ENCODE data around the gene DIPK1A. TPM values are rescaled to one million over a fixed set of nuclear protein-coding genes. Genes with fewer than 3 reads are reported as not detected.

DIPK1A gene
- total RNA-seq, 1 donor from 2014 or later = 16.0 TPM

DNA sequence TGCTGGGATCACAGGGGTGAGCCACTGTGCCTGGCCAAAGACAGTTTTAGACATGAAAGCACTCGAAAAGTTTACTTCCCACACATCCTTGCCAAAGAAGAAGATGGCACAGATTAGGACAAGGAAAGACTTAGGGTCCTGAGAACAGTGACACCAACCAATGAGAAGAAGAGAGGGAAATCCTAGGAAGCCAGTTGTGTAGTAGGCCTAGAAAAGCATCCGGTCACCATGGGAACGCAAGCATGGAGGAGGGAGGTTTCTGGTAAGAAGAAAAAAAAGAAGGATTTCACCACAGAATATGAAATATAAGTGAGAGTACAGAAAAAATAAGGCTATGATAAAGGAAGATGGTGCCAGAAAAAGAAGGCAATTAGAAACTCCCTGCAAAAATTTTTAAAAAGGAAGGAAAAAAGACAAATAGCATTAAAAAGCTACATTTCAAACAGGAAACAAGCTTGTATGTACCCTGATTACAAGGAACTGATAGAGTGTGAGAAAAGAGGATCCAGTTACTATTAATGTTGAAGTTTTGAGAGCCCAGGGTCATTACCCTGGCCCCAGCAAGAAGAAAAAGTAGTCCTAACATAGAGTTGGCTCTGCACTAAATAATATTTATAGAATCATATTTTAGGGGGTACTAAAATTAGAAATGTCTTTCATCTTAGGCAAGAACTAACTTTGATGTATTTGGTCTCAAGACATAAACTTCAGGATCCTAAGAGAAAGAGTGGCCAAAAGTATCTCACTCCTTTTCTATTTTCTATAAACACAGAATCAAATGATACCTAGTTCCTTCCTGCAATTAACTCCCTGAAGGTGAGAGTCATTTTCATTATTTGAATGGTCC lies 16.1 kb downstream of the DIPK1A start:
- peak overlapping the region; percentile 80 for H3K27ac Mint-ChIP-seq
- intact Hi-C loops (cut with micrococcal nuclease) = loop anchor here (1.0 kb wide), 1 partner anchor 8 kb away; no protein-coding TSS in a partner anchor

GRCh38 chr1:92943502-92943847 lies 17.8 kb downstream of the DIPK1A start:
- DNase-seq = no peak
- Mint-ChIP-seq H3K27ac (peak overlapping the region; percentile 68), H3K4me3 (peak overlapping the region; percentile 19), H3K36me3 (ENCODE audit: low read depth) (peaks cover 8% of the 10 kb centered on the region), H3K4me1 (peaks cover 89% of the 10 kb centered on the region), H3K27me3 (no peaks in the 10 kb centered on the region), H3K9me3 (no peaks in the 10 kb centered on the region)
- intact Hi-C loops (cut with micrococcal nuclease) = no loop called here
- no peak for TF ChIP-seq CTCF (IDR thresholded peaks at IDR 0.05)
- ATAC-seq (ENCODE audit: low read depth) = no peak
- ChIA-PET POLR2A (interaction anchor here (0.7 kb wide), 1 partner anchor 135 kb away, joined by 3 read pairs; no protein-coding TSS in a partner anchor), CTCF (interaction anchor here (0.8 to 2.3 kb wide), 4 partner anchors 15 to 84 kb away, joined by 3 to 10 read pairs (median 6); partner anchors contain the start of gene DIPK1A)

More for the DNA sequence above, 16.1 kb downstream of the DIPK1A start:
- POLR2A ChIA-PET = interaction anchor here (1.0 to 2.1 kb wide), 2 partner anchors 15 to 17 kb away, joined by 5 to 7 read pairs; partner anchors contain the start of gene DIPK1A
- Mint-ChIP-seq H3K9me3 (no peaks in the 10 kb centered on the region), H3K4me3 (peak overlapping the region; percentile 66), H3K27me3 (no peaks in the 10 kb centered on the region), H3K4me1 (peaks cover 75% of the 10 kb centered on the region), H3K36me3 (ENCODE audit: low read depth) (peaks cover 7% of the 10 kb centered on the region)
- DNase-seq = no peak
- CTCF ChIA-PET = interaction anchor here (1.4 to 2.3 kb wide), 3 partner anchors 15 to 86 kb away, joined by 7 to 10 read pairs (median 9); partner anchors contain the start of gene DIPK1A
- ATAC-seq (ENCODE audit: low read depth) = peak; percentile 75
- TF ChIP-seq CTCF (IDR thresholded peaks at IDR 0.05) = no peak

- no peak for TF ChIP-seq CTCF (IDR thresholded peaks at IDR 0.05)
- Mint-ChIP-seq H3K27ac (no peak overlapping the region), H3K27me3 (no peaks in the 10 kb centered on the region), H3K4me1 (peaks cover 91% of the 10 kb centered on the region), H3K9me3 (no peaks in the 10 kb centered on the region), H3K4me3 (no peak overlapping the region), H3K36me3 (ENCODE audit: low read depth) (peaks cover 12% of the 10 kb centered on the region)
- ChIA-PET POLR2A (no interaction called here), CTCF (interaction anchor here (0.7 to 2.0 kb wide), 2 partner anchors 27 to 54 kb away, joined by 3 to 5 read pairs; no protein-coding TSS in a partner anchor)
- intact Hi-C loops (cut with micrococcal nuclease) = loop anchor here (2.0 kb wide), 1 partner anchor 14 kb away; no protein-coding TSS in a partner anchor
- ATAC-seq (ENCODE audit: low read depth) (no peak), DNase-seq (no peak)
Measured at GRCh38 chr1:92940541-92940940, 20.7 kb downstream of the DIPK1A start.

DNA sequence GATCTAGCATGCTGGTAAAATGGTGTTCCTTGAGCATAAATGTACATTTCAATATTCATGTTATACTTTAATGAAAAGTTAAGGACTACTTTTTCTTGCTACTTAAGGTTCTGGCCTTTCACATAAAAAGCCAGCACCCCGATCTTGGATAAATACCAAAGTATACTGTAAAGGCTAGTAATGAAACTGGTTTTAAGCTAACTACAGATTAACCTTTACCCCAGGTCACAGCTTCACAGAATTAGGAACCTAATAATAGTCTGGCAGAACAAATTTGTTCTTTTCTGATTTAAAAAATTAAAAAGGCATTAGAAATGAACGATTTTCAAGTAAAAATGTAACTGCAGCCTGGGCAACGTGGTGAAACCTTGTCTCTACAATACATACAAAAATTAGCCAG lies 23.5 kb downstream of the DIPK1A start:
- intact Hi-C loops (cut with micrococcal nuclease) = loop anchor here (2.0 kb wide), 1 partner anchor 13 kb away; no protein-coding TSS in a partner anchor
- ATAC-seq (ENCODE audit: low read depth) (no peak), DNase-seq (no peak)
- Mint-ChIP-seq H3K4me3 (no peak overlapping the region), H3K4me1 (peaks cover 87% of the 10 kb centered on the region), H3K27ac (no peak overlapping the region), H3K27me3 (no peaks in the 10 kb centered on the region), H3K9me3 (no peaks in the 10 kb centered on the region), H3K36me3 (ENCODE audit: low read depth) (peaks cover 12% of the 10 kb centered on the region)
- ChIA-PET POLR2A (interaction anchor here (0.6 kb wide), 1 partner anchor 502 kb away, joined by 3 read pairs; no protein-coding TSS in a partner anchor), CTCF (no interaction called here)
- no peak for TF ChIP-seq CTCF (IDR thresholded peaks at IDR 0.05)

GRCh38 chr1:92936865-92937264 lies 24.4 kb downstream of the DIPK1A start:
- TF ChIP-seq CTCF (IDR thresholded peaks at IDR 0.05) = no peak
- CTCF ChIA-PET = interaction anchor here (2.5 kb wide), 1 partner anchor 57 kb away, joined by 7 read pairs; no protein-coding TSS in a partner anchor
- no peak overlapping the region for H3K4me3 Mint-ChIP-seq
- H3K36me3 Mint-ChIP-seq (ENCODE audit: low read depth) = peaks cover 14% of the 10 kb centered on the region
- no peak overlapping the region for H3K27ac Mint-ChIP-seq
- ATAC-seq (ENCODE audit: low read depth) = no peak
- POLR2A ChIA-PET = interaction anchor here (0.5 to 0.6 kb wide), 2 partner anchors 22 to 138 kb away, joined by 3 to 9 read pairs; no protein-coding TSS in a partner anchor
- no peak for DNase-seq
- peaks cover 89% of the 10 kb centered on the region for H3K4me1 Mint-ChIP-seq
- H3K27me3 Mint-ChIP-seq = no peaks in the 10 kb centered on the region
- no peaks in the 10 kb centered on the region for H3K9me3 Mint-ChIP-seq
- intact Hi-C loops (cut with micrococcal nuclease) = loop anchor here (2.0 kb wide), 1 partner anchor 14 kb away; no protein-coding TSS in a partner anchor
